CD4-positive, alpha-beta T cell treated with Interleukin-1 beta for 1 hour (primary cell): ENCODE results near the gene ASTN2.

Experiments used
- DNase-seq, 2 donors: peaks; one replicate each; pipeline ENCODE4 v3.0.0-alpha.2; 2020 to 2022

ASTN2 gene

DNA sequence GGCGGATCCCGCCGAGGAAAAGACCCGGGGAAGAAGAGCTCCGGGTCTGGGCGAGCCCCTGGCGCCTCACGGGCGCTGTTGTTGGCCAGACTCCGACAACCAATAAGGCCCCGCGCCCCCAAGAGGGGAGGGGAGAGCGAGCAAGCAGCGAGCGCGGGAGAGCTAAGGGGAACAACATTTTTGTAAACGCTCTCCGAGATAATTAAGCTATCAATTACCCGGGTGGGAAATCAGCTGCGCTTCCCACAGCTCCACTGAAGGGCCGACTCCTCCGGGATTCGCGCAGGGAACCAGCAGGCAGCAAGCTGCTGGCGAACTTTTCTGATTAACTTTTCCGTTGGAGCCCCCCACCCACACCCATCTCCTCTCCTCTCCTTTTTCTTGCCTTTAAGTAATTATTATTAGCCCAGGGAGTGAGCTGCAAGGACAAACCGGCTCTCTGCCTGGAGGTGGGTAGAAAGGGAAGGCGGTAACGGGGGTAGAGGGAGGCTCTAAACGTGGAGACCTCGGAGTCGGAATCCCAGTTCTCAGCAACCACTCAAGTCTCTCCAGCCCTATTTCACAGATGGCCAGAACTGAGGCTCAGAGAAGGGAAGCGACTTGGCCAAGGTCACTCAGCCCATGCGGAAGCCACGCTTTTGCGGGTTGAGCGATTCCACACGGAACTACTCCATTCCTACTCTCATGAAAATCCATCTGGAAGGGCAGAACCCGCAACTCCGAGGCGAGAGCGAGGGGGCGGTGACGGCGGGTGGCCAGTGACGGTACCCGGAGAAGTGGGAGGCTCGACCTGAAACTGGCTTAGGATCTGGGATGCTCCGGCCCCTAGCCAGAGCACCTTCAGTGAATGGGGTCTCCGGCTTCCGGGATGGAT, 1.3 kb downstream of the ASTN2 start:
- no peak for DNase-seq

GRCh38 chr9:117412841-117413240, 2.0 kb downstream of the ASTN2 start:
- no peak for DNase-seq

DNA sequence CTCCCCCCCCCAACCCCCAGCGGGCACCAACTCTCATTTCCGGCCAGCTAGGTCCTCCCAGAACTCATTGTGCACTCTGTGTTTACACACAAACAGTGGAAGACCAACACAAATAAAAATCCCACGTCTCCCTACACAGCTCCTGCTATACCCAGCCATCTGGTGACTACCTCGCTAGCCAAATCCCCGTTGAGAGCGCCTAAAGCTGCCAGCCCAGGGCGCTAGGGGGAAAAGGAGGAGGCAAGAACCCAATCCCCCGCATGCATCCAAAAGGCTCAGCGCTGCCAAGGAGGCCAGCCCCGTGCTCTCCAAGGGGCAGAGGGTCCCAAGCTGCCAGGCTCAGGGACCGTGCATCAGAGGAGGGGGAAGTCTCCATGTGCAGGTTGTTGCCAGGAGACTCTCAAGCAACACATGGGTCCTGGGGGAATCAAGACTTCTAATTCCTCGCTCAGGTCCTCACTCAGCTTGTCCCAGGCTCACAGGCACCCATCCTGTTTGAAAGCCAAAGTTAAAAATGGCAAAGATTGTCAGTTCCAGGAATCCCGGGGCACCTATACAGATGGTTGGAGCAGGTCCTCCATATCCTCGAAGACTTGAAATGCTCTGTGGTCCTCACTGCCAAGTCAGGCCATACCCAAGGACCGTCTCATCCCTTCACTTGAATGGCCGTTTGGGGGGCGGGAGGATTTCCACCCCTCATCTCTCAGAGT, 2.7 kb downstream of the ASTN2 start:
- no peak for DNase-seq

DNA sequence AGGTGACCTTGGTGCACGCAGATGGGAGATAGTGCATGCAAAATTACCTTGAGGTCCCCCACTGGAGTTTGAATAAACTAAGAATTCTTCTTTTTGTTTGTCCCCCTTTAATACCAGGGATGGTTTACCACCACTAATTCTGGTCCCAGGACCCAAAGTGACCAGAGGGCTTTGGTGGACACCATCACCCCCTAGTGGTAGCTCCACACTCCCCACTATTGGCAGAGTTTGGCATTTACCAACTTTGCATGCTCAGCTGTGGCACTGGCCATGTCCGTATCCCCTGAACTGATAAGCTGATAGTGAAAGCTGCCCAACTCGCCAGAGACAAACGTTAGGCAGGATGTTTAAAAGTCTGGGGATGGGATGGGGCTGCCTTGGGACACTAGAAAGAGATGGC, 3.3 kb downstream of the ASTN2 start:
- no peak for DNase-seq

GRCh38 chr9:117409321-117409720, 5.5 kb downstream of the ASTN2 start:
- DNase-seq = no peak

DNA sequence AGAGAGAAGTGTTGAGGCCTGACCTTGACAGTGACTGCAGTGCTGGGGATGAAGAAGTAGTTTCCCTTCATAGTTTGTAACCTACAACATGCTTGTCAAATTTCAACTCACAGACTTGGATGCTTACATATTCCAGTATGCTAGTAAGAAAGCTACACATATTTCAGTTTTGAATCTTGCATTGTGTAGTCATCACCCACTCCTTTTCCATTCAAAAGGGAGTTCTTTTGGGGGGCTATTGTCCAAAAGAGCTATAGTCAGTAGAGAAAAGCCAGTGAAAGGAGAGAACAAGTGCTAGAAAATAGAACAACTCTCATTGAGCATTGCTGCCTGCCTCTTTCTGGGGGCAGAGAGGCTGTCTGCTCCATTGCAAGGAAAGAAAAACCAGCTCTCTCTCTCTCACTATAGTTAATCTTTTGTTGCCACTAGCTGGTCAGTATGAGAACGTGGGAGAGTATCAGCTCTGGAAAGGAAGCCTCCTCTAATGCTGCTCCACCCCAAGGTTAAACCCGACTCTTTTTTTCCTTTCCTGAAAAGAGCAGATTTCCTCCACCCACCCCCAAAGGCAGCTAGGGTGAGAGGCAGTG, 7.3 kb downstream of the ASTN2 start:
- no peak for DNase-seq

DNA sequence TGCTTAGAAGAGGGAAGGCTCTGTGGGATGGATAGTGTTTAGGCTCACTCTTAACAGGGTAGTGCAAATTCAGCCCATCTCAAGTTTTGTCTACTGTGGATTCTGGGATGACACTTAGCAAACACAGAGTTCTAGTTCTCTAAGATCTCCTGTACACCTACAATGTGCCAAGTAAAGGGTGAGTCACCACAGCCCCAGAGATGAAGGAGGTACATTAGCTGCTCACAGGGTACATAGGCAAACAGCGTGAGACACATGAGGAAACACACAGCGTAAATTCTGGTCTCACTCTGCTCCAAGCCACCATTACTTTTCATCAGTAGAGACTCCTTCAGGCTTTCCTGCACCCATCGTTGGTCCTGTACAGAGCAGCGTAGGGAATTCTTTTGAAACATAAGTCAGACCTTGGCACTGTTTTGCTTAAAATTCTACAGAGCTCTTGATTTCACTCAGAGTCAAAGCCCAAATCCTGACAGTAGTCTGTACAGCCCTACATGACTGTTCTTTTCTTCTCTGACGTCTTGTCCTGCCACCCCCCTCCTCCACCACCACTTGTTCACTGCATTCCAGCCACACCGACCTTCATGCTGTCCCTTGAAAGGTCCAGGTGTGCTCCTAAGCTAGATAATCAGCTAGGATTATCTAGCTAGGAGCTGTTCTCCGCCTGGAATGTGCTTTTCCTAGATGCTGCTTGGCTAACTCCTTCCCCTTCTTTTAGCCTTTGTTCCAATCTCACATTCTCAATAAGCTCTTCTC, 8.7 kb downstream of the ASTN2 start:
- no peak for DNase-seq

DNA sequence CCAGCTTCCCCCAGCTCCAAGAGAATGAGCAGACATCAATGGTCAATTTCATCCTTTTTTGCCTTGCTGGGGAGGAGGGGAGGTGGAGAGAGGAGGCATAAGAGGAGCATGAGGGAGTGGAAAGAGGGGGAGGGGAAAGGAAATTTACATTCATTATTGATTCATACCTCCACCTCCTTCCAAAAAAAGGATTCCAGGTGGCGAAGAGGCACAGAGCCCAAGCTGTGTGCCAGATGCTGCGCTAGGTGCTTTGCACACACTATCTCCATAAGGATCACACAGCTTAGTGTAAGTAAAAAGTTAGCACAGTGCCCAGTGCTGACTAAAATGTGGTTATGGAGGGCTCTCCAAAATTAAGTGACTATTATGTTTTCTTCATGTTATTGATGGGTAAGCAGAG, 11.0 kb downstream of the ASTN2 start:
- DNase-seq = no peak

DNA sequence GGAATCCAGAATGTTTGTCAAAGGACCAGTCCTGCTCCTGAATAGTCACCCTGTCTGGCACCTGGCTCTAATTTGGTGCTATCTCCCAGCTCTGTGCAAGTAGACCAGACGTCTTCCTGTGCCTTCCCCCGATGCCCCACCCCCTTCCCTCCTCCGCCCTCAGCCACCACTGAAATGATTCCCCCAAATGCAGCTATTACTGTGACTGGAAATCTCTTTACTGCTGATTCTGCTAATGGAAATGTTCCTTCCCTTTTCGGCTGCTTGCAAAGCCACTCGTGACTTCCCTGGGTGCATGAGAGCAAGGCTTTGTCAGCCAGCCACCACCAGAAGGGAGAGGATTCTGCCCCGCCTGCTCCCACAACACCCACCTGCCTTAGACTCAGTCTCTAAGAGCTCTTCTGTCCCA, 11.4 kb downstream of the ASTN2 start:
- no peak for DNase-seq

DNA sequence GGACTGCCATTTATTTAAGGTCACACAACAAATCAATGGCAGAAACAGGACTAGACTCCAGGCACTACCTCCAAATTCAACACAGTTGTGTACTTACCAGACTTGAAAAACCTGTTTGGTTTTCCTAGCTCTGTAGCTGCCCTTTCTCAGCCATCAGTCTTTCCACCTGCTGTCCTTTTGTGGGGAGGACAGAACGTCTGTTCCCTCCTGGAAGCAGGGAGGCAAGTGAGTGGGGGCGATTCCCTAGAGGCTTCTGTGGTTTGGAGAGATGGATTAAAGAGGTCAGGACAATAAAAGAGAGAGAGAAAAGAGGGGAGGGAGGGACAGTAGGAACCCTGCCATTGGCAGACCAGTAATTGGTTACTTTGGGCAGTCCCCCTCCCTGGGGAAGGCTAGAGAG, 14.7 kb downstream of the ASTN2 start:
- no peak for DNase-seq

- no peak for DNase-seq
Observed at GRCh38 chr9:117395151-117395650, 19.7 kb downstream of the ASTN2 start.

DNA sequence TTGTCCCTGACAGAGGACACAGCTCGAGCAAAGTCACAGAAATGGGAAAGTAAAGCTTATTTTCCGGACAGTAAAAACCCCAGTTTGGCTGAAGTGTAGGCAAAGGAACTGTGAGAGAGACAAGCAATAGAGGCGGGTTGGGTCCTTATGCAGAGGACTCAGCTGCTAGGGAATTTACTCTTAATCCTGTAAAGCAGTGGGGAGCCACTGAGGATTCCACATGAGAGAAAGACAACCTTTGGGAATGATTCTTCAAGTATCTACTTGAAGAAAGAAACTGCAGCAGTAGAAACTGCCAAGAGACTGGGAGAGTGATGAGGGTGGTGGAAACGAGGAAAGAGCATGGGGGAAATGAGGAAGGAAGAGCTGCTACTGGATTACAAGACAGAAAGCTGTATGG, 20.2 kb downstream of the ASTN2 start:
- DNase-seq = no peak

DNA sequence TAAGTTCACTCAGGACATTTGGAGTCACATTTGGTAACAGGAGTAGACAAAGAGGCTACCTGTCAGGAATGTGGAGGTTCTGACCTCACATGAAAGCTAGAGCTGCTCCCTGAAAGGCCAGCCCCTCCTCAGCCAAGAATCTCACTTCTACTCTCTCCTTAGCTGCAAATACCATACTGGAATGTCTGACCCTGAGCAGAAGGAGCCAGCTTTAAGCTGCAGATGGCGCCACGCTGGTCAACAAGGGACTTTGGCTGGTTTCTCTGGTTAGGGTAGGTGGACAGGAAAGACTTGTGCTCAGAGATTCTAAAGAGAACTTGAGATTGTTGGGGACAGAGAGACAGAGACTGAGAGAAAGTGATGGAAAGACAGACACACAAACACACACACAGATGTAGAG, 21.9 kb downstream of the ASTN2 start:
- DNase-seq = no peak

GRCh38 chr9:117387422-117387821, 27.4 kb downstream of the ASTN2 start:
- no peak for DNase-seq

DNA sequence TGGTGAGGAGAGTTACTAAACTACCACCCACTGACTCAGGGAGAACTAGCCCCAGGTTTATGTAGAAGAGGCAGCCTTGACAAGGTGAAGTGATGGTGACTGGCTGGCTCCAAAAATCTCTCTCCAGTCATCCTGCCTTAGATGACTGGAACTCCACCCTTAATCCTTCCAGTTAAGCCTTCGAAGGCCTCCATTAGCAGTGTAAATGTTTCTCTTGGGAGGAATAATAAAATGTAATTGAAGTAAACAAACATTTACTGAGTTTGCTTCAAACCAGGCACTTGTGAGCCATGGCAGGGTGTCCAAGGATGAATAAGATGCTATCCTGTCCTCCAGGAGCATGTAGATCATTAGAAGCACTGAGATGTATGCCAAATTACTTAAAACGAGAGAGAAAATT, 35.5 kb downstream of the ASTN2 start:
- DNase-seq = no peak

DNA sequence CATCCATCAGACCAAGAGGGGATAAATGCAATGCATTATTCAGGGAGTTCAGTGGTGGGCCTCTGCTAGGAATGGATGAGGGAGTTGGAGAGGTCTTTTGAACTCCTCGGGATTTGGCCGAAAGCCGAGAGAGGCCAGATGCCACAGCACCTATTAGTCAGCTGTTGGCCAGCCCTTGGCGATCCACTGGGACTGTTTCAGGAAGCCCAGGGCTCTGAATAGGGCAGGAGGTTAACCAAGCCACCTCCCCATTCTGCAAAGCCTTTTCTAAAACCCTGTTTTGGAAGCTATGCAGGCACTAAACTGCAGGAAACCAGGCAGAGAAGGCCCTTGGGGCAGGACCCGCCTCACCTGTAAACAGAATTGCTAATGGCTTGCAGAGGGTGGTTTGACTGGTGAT, 37.8 kb downstream of the ASTN2 start:
- no peak for DNase-seq

DNA sequence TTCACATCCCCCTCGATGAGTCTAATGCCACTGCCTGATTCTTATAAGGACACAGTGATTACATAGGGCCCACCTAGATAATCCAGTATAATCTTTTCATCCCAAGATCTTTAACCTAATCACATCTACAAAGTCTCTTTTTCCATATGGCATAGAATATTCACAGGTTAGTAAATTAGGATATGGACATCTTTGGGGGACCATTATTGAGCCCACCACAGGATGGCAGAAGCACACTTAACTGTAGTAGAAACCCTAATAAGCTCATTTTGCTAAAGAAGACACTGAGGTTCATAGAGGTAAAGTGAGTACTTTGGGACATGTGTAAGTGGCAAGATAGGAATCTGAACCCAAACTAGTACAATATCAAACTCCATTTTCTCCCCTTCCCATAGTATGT, 38.9 kb downstream of the ASTN2 start:
- DNase-seq = no peak

DNA sequence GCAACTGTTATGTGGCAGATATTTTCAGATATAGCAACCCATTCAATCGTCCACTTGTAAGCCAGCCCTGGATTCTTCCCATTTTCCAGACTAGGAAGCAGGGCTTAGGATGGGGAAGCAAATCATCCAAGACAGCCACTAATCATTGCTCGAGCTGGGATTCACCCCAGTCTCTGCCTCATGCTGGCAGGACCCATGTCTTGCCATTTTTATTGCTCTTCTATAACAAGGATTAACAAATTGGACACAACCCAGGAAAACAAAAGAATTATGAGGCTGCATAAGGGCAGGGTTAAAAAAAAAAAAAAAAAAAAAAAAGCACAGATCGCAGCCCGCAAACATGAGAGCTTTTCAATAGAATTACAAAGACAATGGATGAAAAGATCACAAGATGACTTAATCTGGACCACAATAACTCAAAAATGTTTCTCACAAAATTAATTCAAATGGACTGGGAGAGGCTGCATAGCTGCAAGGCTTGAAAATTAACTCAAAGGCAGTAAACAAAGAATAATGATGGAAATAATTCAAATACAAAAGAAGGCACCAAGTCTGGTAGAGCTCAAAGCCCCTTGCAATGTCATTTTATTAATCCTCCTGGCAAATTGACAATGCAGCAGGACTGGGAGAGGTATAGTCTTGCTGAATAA, 40.7 kb downstream of the ASTN2 start:
- no peak for DNase-seq

DNA sequence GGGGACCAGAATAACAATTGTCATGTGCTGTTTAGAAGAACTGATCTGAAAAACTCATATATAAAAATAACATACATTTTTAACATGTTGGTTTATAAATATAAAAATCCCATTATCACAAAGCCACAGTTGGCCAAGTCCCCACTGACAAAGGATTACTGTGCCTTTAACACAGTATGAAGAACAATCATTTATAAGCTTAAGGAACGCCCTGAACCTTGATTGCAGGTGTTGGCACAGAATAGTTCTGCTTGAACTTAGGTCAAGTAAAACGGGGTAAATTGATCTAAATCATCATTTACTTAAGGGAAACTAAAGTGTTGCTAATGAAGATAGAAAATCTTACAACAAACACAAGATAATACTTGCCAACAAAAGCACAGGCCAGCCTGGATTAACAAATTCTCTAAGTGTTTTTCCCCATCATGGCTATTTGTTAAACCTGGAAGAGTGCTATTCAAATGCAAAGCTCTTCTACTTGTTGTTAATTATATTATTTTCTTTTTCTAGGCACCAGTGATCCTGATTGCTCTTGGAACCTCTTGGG, 46.1 kb downstream of the ASTN2 start:
- no peak for DNase-seq

DNA sequence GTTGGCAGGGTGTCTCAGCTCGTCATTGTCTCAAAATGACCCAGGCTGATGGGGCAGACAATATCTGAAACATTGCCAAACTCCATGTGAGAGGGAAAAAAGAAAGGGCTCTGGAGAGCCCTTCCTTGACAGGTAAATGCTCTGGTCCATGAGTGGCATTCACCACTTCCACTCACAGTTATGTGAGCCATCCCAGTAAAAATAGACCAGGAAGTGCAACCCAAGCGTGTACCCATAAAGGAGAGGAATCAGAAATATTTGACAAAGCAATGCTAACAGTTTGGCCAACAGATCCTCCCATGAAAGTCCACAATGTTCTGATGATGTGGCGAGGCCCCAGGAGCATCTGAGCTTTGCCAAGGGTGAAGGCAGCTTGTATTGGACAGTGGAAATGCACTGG, 49.4 kb downstream of the ASTN2 start:
- DNase-seq = no peak

DNA sequence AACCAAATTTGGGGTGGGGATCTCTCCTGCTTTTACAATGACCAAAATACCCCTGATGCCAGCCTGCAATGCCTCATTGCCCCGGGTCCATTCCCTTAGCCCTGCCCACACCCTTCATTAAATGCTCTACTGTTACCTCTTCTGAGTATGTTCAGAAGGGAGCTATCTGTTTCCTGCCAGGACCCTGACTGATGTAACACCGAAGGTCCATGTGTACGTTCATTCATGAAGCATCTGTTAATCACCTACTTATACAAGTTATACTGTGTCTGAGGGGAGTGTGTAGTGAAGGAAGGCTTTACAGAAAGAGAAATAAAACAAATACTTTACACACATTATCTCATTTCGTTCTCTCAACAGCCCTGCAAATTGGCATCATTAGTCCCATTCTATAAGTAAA, 51.9 kb downstream of the ASTN2 start:
- DNase-seq = no peak

DNA sequence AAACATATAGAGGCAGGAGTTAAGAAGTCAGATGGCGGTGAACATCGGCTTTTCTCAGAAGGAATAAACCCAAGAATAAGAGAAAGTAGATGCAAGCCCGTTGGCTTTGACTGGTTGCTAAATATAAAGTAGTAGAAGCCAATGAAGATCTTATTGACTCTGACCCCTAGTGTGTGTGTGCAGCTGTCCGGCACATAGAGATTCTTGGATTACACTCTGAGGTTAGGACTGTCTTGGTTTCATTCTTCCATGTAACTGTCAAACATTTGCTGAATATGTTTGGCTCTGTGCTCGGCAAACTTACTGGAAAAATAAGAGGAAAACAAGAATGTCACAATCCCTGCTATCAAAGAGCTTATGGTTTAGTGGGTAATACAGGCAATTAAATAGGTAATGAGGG, 54.9 kb downstream of the ASTN2 start:
- no peak for DNase-seq
